HepG2 (cell line): Measurements from ENCODE around the gene CASKIN1. TPM values are rescaled to one million over a fixed set of nuclear protein-coding genes. Genes with fewer than 3 reads are reported as not detected.

Experiments used
- ATAC-seq: fragments of 200-7000 bp; cut with Tn5 transposase; 3 replicates; pipeline ENCODE4 v1.9.1; 2020; ENCODE audit warnings: mild to moderate bottlenecking, moderate library complexity
- BruUV-seq: library from RNA; stranded (reverse); fragments of 400-500 nt; replicated peaks from 2 replicates; lab custom pipeline; 2021; lab: Mats Ljungman, UMichigan
- CTCF ChIA-PET: fragments of 300-600 bp; formaldehyde crosslinking; extraction: SDS; loops from one replicate; lab custom pipeline; 2021; ENCODE audit warnings: low total read pairs, inconsistent platforms, low intra/inter-chr PET ratio; lab: Yijun Ruan, JAX
- POLR2A ChIA-PET: fragments of 350-600 bp; sonication (Branson Sonifier 250); formaldehyde crosslinking; loops from one replicate; lab custom pipeline; 2020; ENCODE audit warnings: antibody characterized with exemption, inconsistent platforms; lab: Yijun Ruan, JAX
- DNase-seq: peaks from one replicate; pipeline ENCODE4 v3.0.0-alpha.2; 2015; ENCODE audit warnings: low spot score
- FAIRE-seq: peaks from 3 replicates; lab custom pipeline; 2011; peaks lifted over from hg19 to GRCh38; lab: Jason Lieb, UNC
- H2AFZ ChIP-seq: one replicate; pipeline ENCODE4 v1.6.1; 2011; ENCODE audit warnings: low read length, inconsistent platforms
- H3K27ac ChIP-seq: fragments of 300-600 bp; 3 replicates; pipeline ENCODE4 v1.8.0; 2011; ENCODE audit warnings: mixed run types, mild to moderate bottlenecking, mixed read lengths, low read length, inconsistent platforms; ENCODE audit not compliant: insufficient read depth; ENCODE audit errors: extremely low read length
- H3K27me3 ChIP-seq, 2 experiments: fragments of 200-600 bp in 1 of 2; 2 replicates in 1 of 2; 3 replicates in 1 of 2; pipeline versions ENCODE4 v1.6.0 to v1.8.0; 2011; ENCODE audit warnings: low read length in 2 of 2, mild to moderate bottlenecking in 2 of 2, moderate library complexity in 2 of 2, inconsistent platforms in 1 of 2; ENCODE audit not compliant: insufficient read depth in 2 of 2, control insufficient read depth in 1 of 2
- H3K36me3 ChIP-seq, 2 experiments: fragments of 200-600 bp in 1 of 2; replicated peaks in 1 of 2; 2 replicates in 1 of 2; 3 replicates in 1 of 2; pipeline versions ENCODE4 v1.5.1 to v1.8.0; 2011; ENCODE audit warnings: low read length in 2 of 2, inconsistent platforms in 1 of 2; ENCODE audit not compliant: insufficient read depth in 2 of 2, control insufficient read depth in 1 of 2
- H3K4me1 ChIP-seq: 2 replicates; pipeline ENCODE4 v1.5.1; 2012; ENCODE audit warnings: low read length, inconsistent platforms; ENCODE audit not compliant: insufficient read depth
- H3K4me2 ChIP-seq: 2 replicates; pipeline ENCODE4 v1.6.0; 2011; ENCODE audit warnings: low read depth, low read length, inconsistent platforms
- H3K4me3 ChIP-seq, 3 experiments: fragments of 200-600 bp in 1 of 3; sonication (generic), shearing (Covaris generic) in 1 of 3; replicated peaks in 1 of 3; 2 replicates each; pipeline ENCODE4 v1.5.1; 2011 to 2016; ENCODE audit warnings: low read length in 3 of 3, inconsistent platforms in 2 of 3, low read depth in 2 of 3, mild to moderate bottlenecking in 2 of 3, control low read depth in 1 of 3, mixed read lengths in 1 of 3; ENCODE audit not compliant: insufficient read depth in 1 of 3
- H3K79me2 ChIP-seq: one replicate; pipeline ENCODE4 v1.6.1; 2011; ENCODE audit warnings: low read length, inconsistent platforms; ENCODE audit not compliant: insufficient read depth
- H3K9ac ChIP-seq: 2 replicates; pipeline ENCODE4 v1.6.0; 2011; ENCODE audit warnings: mild to moderate bottlenecking, low read depth, low read length, inconsistent platforms; ENCODE audit not compliant: insufficient read depth
- H3K9me3 ChIP-seq: 2 replicates; pipeline ENCODE4 v1.5.1; 2012; ENCODE audit warnings: mild to moderate bottlenecking, low read length
- H4K20me1 ChIP-seq: 2 replicates; pipeline ENCODE4 v1.6.0; 2011; ENCODE audit warnings: inconsistent platforms, mild to moderate bottlenecking, low read length, moderate library complexity; ENCODE audit not compliant: insufficient read depth
- AGO2 ChIP-seq: fragments of 200-400 bp; formaldehyde crosslinking; optimal IDR thresholded peaks from 2 replicates; pipeline ENCODE3; 2017; ENCODE audit warnings: mild to moderate bottlenecking, low read depth, low read length, moderate library complexity
- CEBPB ChIP-seq: IDR thresholded peaks from 2 replicates; pipeline ENCODE4 v1.6.1; 2011; ENCODE audit warnings: low read depth, low read length, improper control_type of control experiment, borderline replicate concordance
- FOXP1 ChIP-seq, 2 experiments: fragments of 450-650 bp in 1 of 2; IDR thresholded peaks; 2 replicates each; pipeline ENCODE4 v1.6.1; 2017 to 2018; ENCODE audit warnings: antibody characterized with exemption in 1 of 2
- MTERF4 ChIP-seq: sonication (generic); formaldehyde crosslinking; IDR thresholded peaks from 2 replicates; pipeline ENCODE4 v1.8.0; 2023; ENCODE audit warnings: mild to moderate bottlenecking, missing genetic modification reagents
- PATZ1 ChIP-seq: sonication (generic); formaldehyde crosslinking; IDR thresholded peaks from 2 replicates; pipeline ENCODE4 v1.4.0; 2020; ENCODE audit warnings: missing genetic modification reagents
- PCBP1 ChIP-seq: fragments of 200-400 bp; formaldehyde crosslinking; IDR thresholded peaks from 2 replicates; pipeline ENCODE4 v1.6.1; 2017; ENCODE audit warnings: mild to moderate bottlenecking, low read depth, low read length, borderline replicate concordance
- PHF21A ChIP-seq: sonication (generic); formaldehyde crosslinking; IDR thresholded peaks from 2 replicates; pipeline ENCODE4 v1.5.0; 2020; ENCODE audit warnings: mild to moderate bottlenecking, missing genetic modification reagents
- RFX5 ChIP-seq: IDR thresholded peaks from 2 replicates; pipeline ENCODE4 v1.6.1; 2011; ENCODE audit warnings: low read depth, low read length, improper control_type of control experiment
- RXRA ChIP-seq: sonication (generic); formaldehyde crosslinking; IDR thresholded peaks from 2 replicates; pipeline ENCODE4 v1.5.1; 2020; ENCODE audit warnings: missing genetic modification reagents
- SP4 ChIP-seq: sonication (generic); formaldehyde crosslinking; IDR thresholded peaks from 2 replicates; pipeline ENCODE4 v1.8.1; 2023; ENCODE audit warnings: mild to moderate bottlenecking, missing genetic modification reagents
- ZBTB39 ChIP-seq: sonication (generic); formaldehyde crosslinking; IDR thresholded peaks from 2 replicates; pipeline ENCODE4 v1.5.0; 2020; ENCODE audit warnings: missing genetic modification reagents
- ZNF543 ChIP-seq: sonication (generic); formaldehyde crosslinking; IDR thresholded peaks from 2 replicates; pipeline ENCODE4 v1.4.0; 2020; ENCODE audit warnings: mild to moderate bottlenecking, missing genetic modification reagents
- WGBS: methylation state at CpG from one replicate; pipeline ENCODE4 v1.1.6; 2017; ENCODE audit warnings: low lambda C conversion rate; 5-methylcytosine and 5-hydroxymethylcytosine counted together
- in situ Hi-C: cut with HindIII; loops from 2 replicates; pipeline ENCODE4 v1.10.0; 2017; ENCODE audit warnings: low pct_unique_long_range_greater_than_20kb; ENCODE audit not compliant: extremely low pct_ligation_motif_present
- intact Hi-C: fragments of 100-400 bp; cut with micrococcal nuclease; formaldehyde crosslinking; loops from one replicate; pipeline ENCODE4 v1.10.0; 2022; ENCODE audit not compliant: unreplicated experiment
- polyA plus RNA-seq, 8 experiments: library from polyadenylated mRNA; depleted of rRNA in 3 of 8; stranded (reverse) in 7 of 8; unstranded in 1 of 8; fragments of >200 nt; fragmentation: Illumina TruSeq in 4 of 8; extraction: Trizol in 4 of 8; gene quantifications; 2 replicates each; pipeline versions ENCODE4 v1.2.1 to v1.2.3, GENCODE V29; 2011 to 2016; ENCODE audit warnings: low read depth in 4 of 8, missing spikeins in 1 of 8, mixed read lengths in 1 of 8; ENCODE audit not compliant: insufficient read depth in 1 of 8
- total RNA-seq, 5 experiments: library from RNA; depleted of rRNA; stranded (reverse); fragments of >200 nt; fragmentation: Illumina TruSeq; extraction: Trizol; gene quantifications; 2 replicates each; pipeline ENCODE4 v1.2.3, GENCODE V29; 2016; ENCODE audit warnings: low read depth in 1 of 5

CASKIN1 gene
- total and polyA plus RNA-seq, 2 of the 13 experiments (the other 11 are each of a cell fraction or from before 2014, with no cell fraction given): 1.2 to 2.2 TPM

GRCh38 chr16:2161911-2162310 is 34.5 kb downstream of the CASKIN1 start:
- no TSS peak for BruUV-seq
- H2AFZ ChIP-seq: no peak overlapping the region
- H3K9me3 ChIP-seq: no peaks in the 10 kb centered on the region
- POLR2A ChIA-PET: interaction anchor here (0.7 to 3.4 kb wide), 9 partner anchors 8 to 197 kb away, joined by 3 to 36 read pairs (median 3); partner anchors contain the start of genes RPS2 and TRAF7
- H3K27me3 ChIP-seq: no peaks in the 10 kb centered on the region
- H3K4me3 ChIP-seq: no peak overlapping the region
- DNase-seq (no peak), ATAC-seq (no peak), FAIRE-seq (no peak)
- WGBS: 97% methylated on average over 5 of the region's 10 CpGs
- CTCF ChIA-PET: no interaction called here
- H3K79me2 ChIP-seq: peaks cover 50% of the 10 kb centered on the region
- peaks cover 88% of the 10 kb centered on the region for H3K4me1 ChIP-seq
- intact Hi-C loops (loop anchor here (5.0 kb wide), 1 partner anchor 35 kb away; the partner anchor contains the start of gene CASKIN1), in situ Hi-C loops (no loop called here)
- peaks cover 4 to 12% of the 10 kb centered on the region in 2 experiments; a peak in 3 of 5 replicates for H3K36me3 ChIP-seq
- H3K4me2 ChIP-seq: no peak overlapping the region
- H3K27ac ChIP-seq: peak overlapping the region; percentile 63
- H3K9ac ChIP-seq: no peak overlapping the region
- H4K20me1 ChIP-seq: peaks cover 38% of the 10 kb centered on the region
- no peak for TF ChIP-seq MTERF4 (CRISPR knock-in tag)
- no peak for TF ChIP-seq SP4
- peak; percentile 34 for TF ChIP-seq AGO2
- TF ChIP-seq FOXP1 (IDR thresholded peaks at IDR 0.05): no peak
- no peak for TF ChIP-seq FOXP1 (CRISPR knock-in tag; IDR thresholded peaks at IDR 0.05)
- TF ChIP-seq RFX5: no peak

GRCh38 chr16:2160915-2161551 is 35.4 kb downstream of the CASKIN1 start:
- intact Hi-C loops (loop anchor here (5.0 kb wide), 1 partner anchor 36 kb away; the partner anchor contains the start of gene CASKIN1), in situ Hi-C loops (no loop called here)
- Histone ChIP-seq H3K36me3 (peaks cover 2 to 6% of the 10 kb centered on the region in 2 experiments; a peak in 3 of 5 replicates), H4K20me1 (peaks cover 38% of the 10 kb centered on the region), H3K4me1 (peaks cover 85% of the 10 kb centered on the region), H3K4me2 (peak overlapping the region; percentile 68), H3K9ac (no peak overlapping the region), H3K9me3 (no peaks in the 10 kb centered on the region), H3K27ac (peak overlapping the region; percentile 63), H3K27me3 (no peaks in the 10 kb centered on the region; a peak in 1 of 5 replicates), H2AFZ (no peak overlapping the region), H3K79me2 (peaks cover 57% of the 10 kb centered on the region), H3K4me3 (peak overlapping the region in 2 of 3 experiments; percentile 26 to 48; a peak in 2 of 6 replicates)
- 13% methylated on average over 18 of the region's 20 CpGs for WGBS
- POLR2A ChIA-PET: interaction anchor here (0.7 to 3.4 kb wide), 5 partner anchors 7 to 90 kb away, joined by 3 to 36 read pairs (median 4); partner anchors contain the start of gene TRAF7
- CTCF ChIA-PET: no interaction called here
- ATAC-seq: peak; percentile 17
- FAIRE-seq: peak; percentile 65
- no TSS peak for BruUV-seq
- peak; percentile 53 for DNase-seq
- TF ChIP-seq CEBPB: peak; percentile 14; the same call in 1 of the 2 replicates
- TF ChIP-seq PHF21A (CRISPR knock-in tag): peak; percentile 25; the same call in 1 of the 2 replicates
- TF ChIP-seq ZNF543 (CRISPR knock-in tag): no peak
- peak; percentile 28 for TF ChIP-seq PATZ1 (CRISPR knock-in tag)
- TF ChIP-seq PCBP1: peak; percentile 46; the same call in 1 of the 2 replicates
- peak; percentile 40; the same call in 1 of the 2 replicates for TF ChIP-seq RXRA (CRISPR knock-in tag)
- TF ChIP-seq ZBTB39 (CRISPR knock-in tag): no peak
